Right atrium auricular region (tissue), 2 donors: ENCODE data around the gene MITF. TPM values are rescaled to one million over a fixed set of nuclear protein-coding genes. Genes with fewer than 3 reads are reported as not detected.

Source experiments
- DNase-seq: peaks from one replicate; pipeline ENCODE4 v3.0.0-alpha.2; 2019; ENCODE audit warnings: low spot score
- H3K27ac ChIP-seq, 2 donors: fragments of 200-600 bp; sonication (generic); 1 replicate in 1 of 2; 2 replicates in 1 of 2; pipeline ENCODE4 v1.5.1; 2016 to 2019
- H3K27me3 ChIP-seq, 2 donors: fragments of 200-600 bp; sonication (generic); one replicate each; pipeline versions ENCODE4 v1.5.1 to v1.6.0; 2017 to 2019
- H3K36me3 ChIP-seq: fragments of 200-600 bp; sonication (generic); one replicate; pipeline ENCODE4 v1.5.1; 2016
- H3K4me1 ChIP-seq, 2 donors: fragments of 200-600 bp; sonication (generic); one replicate each; pipeline versions ENCODE4 v1.5.1 to v1.6.0; 2017 to 2019
- H3K4me3 ChIP-seq, 2 donors: fragments of 200-600 bp; sonication (generic); 1 replicate in 1 of 2; 2 replicates in 1 of 2; pipeline ENCODE4 v1.5.1; 2017 to 2019; ENCODE audit warnings: mild to moderate bottlenecking in 1 of 2, moderate library complexity in 1 of 2
- H3K9me3 ChIP-seq, 2 donors: fragments of 200-600 bp; sonication (generic); one replicate each; pipeline ENCODE4 v1.5.1; 2019
- CTCF ChIP-seq, 2 donors: fragments of 200-600 bp; sonication (generic); IDR thresholded peaks; one replicate each; pipeline ENCODE4 v1.5.1; 2019; ENCODE audit warnings: antibody characterized with exemption in 2 of 2
- total RNA-seq, 2 donors: library from RNA; depleted of rRNA; stranded (reverse); fragments of >200 nt; gene quantifications; one replicate each; pipeline ENCODE4 v1.1.0, GENCODE V29; 2016

Gene MITF
- total RNA-seq, 2 donors from 2014 or later, result 47.6 to 68.6 TPM

GRCh38 chr3:69828817-69829216 is 89.6 kb downstream of the MITF start:
- no peak overlapping the region for H3K27ac ChIP-seq
- H3K36me3 ChIP-seq, result no peaks in the 10 kb centered on the region
- TF ChIP-seq CTCF (IDR thresholded peaks at IDR 0.05), result no peak
- peaks cover 0 to 3% of the 10 kb centered on the region in 2 donors for H3K9me3 ChIP-seq
- peaks cover 0 to 21% of the 10 kb centered on the region in 2 donors for H3K4me1 ChIP-seq
- DNase-seq, result no peak
- no peaks in the 10 kb centered on the region for H3K27me3 ChIP-seq
- H3K4me3 ChIP-seq, result no peak overlapping the region

GRCh38 chr3:69830147-69830546 is 90.9 kb downstream of the MITF start:
- H3K27me3 ChIP-seq, result no peaks in the 10 kb centered on the region
- H3K4me3 ChIP-seq, result no peak overlapping the region
- peaks cover 0 to 17% of the 10 kb centered on the region in 2 donors for H3K4me1 ChIP-seq
- DNase-seq, result no peak
- H3K36me3 ChIP-seq, result no peaks in the 10 kb centered on the region
- H3K9me3 ChIP-seq, result peaks cover 0 to 3% of the 10 kb centered on the region in 2 donors
- H3K27ac ChIP-seq, result no peak overlapping the region
- no peak for TF ChIP-seq CTCF (IDR thresholded peaks at IDR 0.05)

- no peak for DNase-seq
- no peaks in the 10 kb centered on the region for H3K27me3 ChIP-seq
- H3K4me1 ChIP-seq, result peaks cover 0 to 19% of the 10 kb centered on the region in 2 donors
- H3K9me3 ChIP-seq, result peaks cover 0 to 13% of the 10 kb centered on the region in 2 donors
- no peak overlapping the region for H3K27ac ChIP-seq
- no peak for TF ChIP-seq CTCF (IDR thresholded peaks at IDR 0.05)
- H3K4me3 ChIP-seq, result no peak overlapping the region
- no peaks in the 10 kb centered on the region for H3K36me3 ChIP-seq
Observed at GRCh38 chr3:69831737-69832136, 92.5 kb downstream of the MITF start.

GRCh38 chr3:69833591-69833990 is 94.3 kb downstream of the MITF start:
- TF ChIP-seq CTCF (IDR thresholded peaks at IDR 0.05), result no peak

GRCh38 chr3:69838217-69838616 is 99.0 kb downstream of the MITF start:
- Histone ChIP-seq H3K27ac (no peak overlapping the region), H3K27me3 (no peaks in the 10 kb centered on the region), H3K36me3 (no peaks in the 10 kb centered on the region), H3K9me3 (peaks cover 0 to 10% of the 10 kb centered on the region in 2 donors), H3K4me3 (no peak overlapping the region), H3K4me1 (peaks cover 0 to 34% of the 10 kb centered on the region in 2 donors)
- no peak for TF ChIP-seq CTCF (IDR thresholded peaks at IDR 0.05)
- no peak for DNase-seq

More at GRCh38 chr3:69833591-69833990, 94.3 kb downstream of the MITF start:
- DNase-seq, result no peak
- peaks cover 0 to 31% of the 10 kb centered on the region in 2 donors for H3K4me1 ChIP-seq
- no peak overlapping the region for H3K4me3 ChIP-seq
- H3K9me3 ChIP-seq, result peaks cover 0 to 10% of the 10 kb centered on the region in 2 donors
- no peak overlapping the region for H3K27ac ChIP-seq
- no peaks in the 10 kb centered on the region for H3K36me3 ChIP-seq
- H3K27me3 ChIP-seq, result no peaks in the 10 kb centered on the region
